ENCODE results near the gene TRIM37. TPM values are rescaled to one million over a fixed set of nuclear protein-coding genes. Genes with fewer than 3 reads are reported as not detected.

TRIM37 gene
- polyA plus RNA-seq, 4 donors: 25.3 to 30.7 (median 26.4) TPM

GRCh38 chr17:58998871-58999270, 107.8 kb downstream of the TRIM37 start:
- DNase-seq (ENCODE audit: low read depth in 4 of 4, low spot score in 3 of 4): no peak

GRCh38 chr17:58997756-58998553, 108.7 kb downstream of the TRIM37 start:
- DNase-seq (ENCODE audit: low read depth in 4 of 4, low spot score in 3 of 4): no peak

GRCh38 chr17:58996968-58997367, 109.7 kb downstream of the TRIM37 start:
- DNase-seq (ENCODE audit: low read depth in 4 of 4, low spot score in 3 of 4): no peak

GRCh38 chr17:58995247-58995940, 111.3 kb downstream of the TRIM37 start:
- no peak for DNase-seq (ENCODE audit: low read depth in 4 of 4, low spot score in 3 of 4)

GRCh38 chr17:58993311-58993710, 113.4 kb downstream of the TRIM37 start:
- no peak for DNase-seq (ENCODE audit: low read depth in 4 of 4, low spot score in 3 of 4)

GRCh38 chr17:58991718-58992331, 114.9 kb downstream of the TRIM37 start:
- no peak for DNase-seq (ENCODE audit: low read depth in 4 of 4, low spot score in 3 of 4)

GRCh38 chr17:58989629-58990028, 117.1 kb downstream of the TRIM37 start:
- DNase-seq (ENCODE audit: low read depth in 4 of 4, low spot score in 3 of 4): no peak

- no peak for DNase-seq (ENCODE audit: low read depth in 4 of 4, low spot score in 3 of 4)
Observed at GRCh38 chr17:58985971-58986370, 120.7 kb downstream of the TRIM37 start.

- DNase-seq (ENCODE audit: low read depth in 4 of 4, low spot score in 3 of 4): no peak
Observed at GRCh38 chr17:58985367-58985766, 121.3 kb downstream of the TRIM37 start.

GRCh38 chr17:58982626-58983025, 124.1 kb downstream of the TRIM37 start:
- no peak for DNase-seq (ENCODE audit: low read depth in 4 of 4, low spot score in 3 of 4)

GRCh38 chr17:58980706-58981481, 125.8 kb downstream of the TRIM37 start:
- DNase-seq (ENCODE audit: low read depth in 4 of 4, low spot score in 3 of 4): no peak

GRCh38 chr17:58976541-58976940, 130.1 kb downstream of the TRIM37 start:
- DNase-seq (ENCODE audit: low read depth in 4 of 4, low spot score in 3 of 4): no peak

- no peak for DNase-seq (ENCODE audit: low read depth in 4 of 4, low spot score in 3 of 4)
Observed at GRCh38 chr17:58974354-58974753, 132.3 kb downstream of the TRIM37 start.

- DNase-seq (ENCODE audit: low read depth in 4 of 4, low spot score in 3 of 4): no peak
Observed at GRCh38 chr17:58970609-58971450, 135.8 kb downstream of the TRIM37 start.

GRCh38 chr17:58969612-58970011, 137.1 kb downstream of the TRIM37 start:
- DNase-seq (ENCODE audit: low read depth in 4 of 4, low spot score in 3 of 4): no peak

GRCh38 chr17:58969156-58969555, 137.5 kb downstream of the TRIM37 start:
- DNase-seq (ENCODE audit: low read depth in 4 of 4, low spot score in 3 of 4): no peak

- DNase-seq (ENCODE audit: low read depth in 4 of 4, low spot score in 3 of 4): no peak
Observed at GRCh38 chr17:58968426-58969061, 138.1 kb downstream of the TRIM37 start.

- no peak for DNase-seq (ENCODE audit: low read depth in 4 of 4, low spot score in 3 of 4)
Observed at GRCh38 chr17:58966208-58966607, 140.5 kb downstream of the TRIM37 start.

- no peak for DNase-seq (ENCODE audit: low read depth in 4 of 4, low spot score in 3 of 4)
Observed at GRCh38 chr17:58965221-58965620, 141.5 kb downstream of the TRIM37 start.

All from left renal pelvis (tissue), 4 donors.